ENCODE measurements around the gene JKAMP. TPM values are rescaled to one million over a fixed set of nuclear protein-coding genes. Genes with fewer than 3 reads are reported as not detected.

The JKAMP gene
- total RNA-seq, 1 donor from 2014 or later, result 45.5 TPM

DNA sequence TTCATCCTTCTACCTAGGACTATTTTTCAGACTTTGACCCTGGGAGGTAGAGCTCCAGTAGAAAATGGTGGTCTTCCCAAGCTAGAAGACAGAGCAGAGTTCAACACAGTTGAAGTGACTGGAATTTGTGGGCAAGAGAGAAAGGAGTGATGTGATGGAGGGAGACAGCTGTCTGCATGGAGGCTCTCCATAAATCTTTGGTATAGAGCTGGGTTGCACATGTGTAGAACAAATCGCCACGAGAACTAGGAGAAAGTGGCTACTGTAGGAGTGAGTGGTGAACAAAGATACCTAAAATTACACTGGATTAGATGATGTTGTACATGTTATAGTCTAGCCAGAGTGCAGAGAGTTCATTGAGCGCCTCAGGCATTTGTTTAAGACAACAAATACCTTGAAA is 33.6 kb upstream of the JKAMP start:
- TF ChIP-seq CTCF (IDR thresholded peaks at IDR 0.05), result no peak
- Mint-ChIP-seq H3K4me3 (ENCODE audit: unreplicated experiment) (no peak overlapping the region), H3K36me3 (ENCODE audit: low read depth) (peaks cover 3% of the 10 kb centered on the region)

GRCh38 chr14:59451849-59452248 is 32.5 kb upstream of the JKAMP start:
- TF ChIP-seq CTCF (IDR thresholded peaks at IDR 0.05), result no peak
- Mint-ChIP-seq H3K9me3 (ENCODE audit: low read depth) (peaks cover under 1% of the 10 kb centered on the region), H3K4me3 (ENCODE audit: unreplicated experiment) (no peak overlapping the region), H3K4me1 (ENCODE audit: low read depth) (peaks cover 28% of the 10 kb centered on the region), H3K27me3 (ENCODE audit: low read depth) (no peaks in the 10 kb centered on the region), H3K27ac (ENCODE audit: unreplicated experiment) (no peak overlapping the region), H3K36me3 (ENCODE audit: low read depth) (peaks cover 8% of the 10 kb centered on the region)
- no peak for DNase-seq (ENCODE audit: low spot score)

More for the DNA sequence above, 33.6 kb upstream of the JKAMP start:
- H3K27ac Mint-ChIP-seq (ENCODE audit: unreplicated experiment), result no peak overlapping the region
- peaks cover 24% of the 10 kb centered on the region for H3K4me1 Mint-ChIP-seq (ENCODE audit: low read depth)
- H3K9me3 Mint-ChIP-seq (ENCODE audit: low read depth), result no peaks in the 10 kb centered on the region
- H3K27me3 Mint-ChIP-seq (ENCODE audit: low read depth), result no peaks in the 10 kb centered on the region
- no peak for DNase-seq (ENCODE audit: low spot score)

GRCh38 chr14:59454139-59454538 is 30.2 kb upstream of the JKAMP start:
- no peak for DNase-seq (ENCODE audit: low spot score)
- H3K9me3 Mint-ChIP-seq (ENCODE audit: low read depth), result peaks cover 9% of the 10 kb centered on the region
- H3K36me3 Mint-ChIP-seq (ENCODE audit: low read depth), result peaks cover 17% of the 10 kb centered on the region
- H3K4me1 Mint-ChIP-seq (ENCODE audit: low read depth), result peaks cover 28% of the 10 kb centered on the region
- no peak for TF ChIP-seq CTCF (IDR thresholded peaks at IDR 0.05)
- no peaks in the 10 kb centered on the region for H3K27me3 Mint-ChIP-seq (ENCODE audit: low read depth)
- H3K4me3 Mint-ChIP-seq (ENCODE audit: unreplicated experiment), result no peak overlapping the region
- H3K27ac Mint-ChIP-seq (ENCODE audit: unreplicated experiment), result peak overlapping the region; percentile 86

GRCh38 chr14:59455411-59455810 is 28.9 kb upstream of the JKAMP start:
- no peak for TF ChIP-seq CTCF (IDR thresholded peaks at IDR 0.05)
- H3K9me3 Mint-ChIP-seq (ENCODE audit: low read depth), result peaks cover 9% of the 10 kb centered on the region

GRCh38 chr14:59458486-59458885 is 25.8 kb upstream of the JKAMP start:
- H3K9me3 Mint-ChIP-seq (ENCODE audit: low read depth), result peaks cover 9% of the 10 kb centered on the region
- no peak for TF ChIP-seq CTCF (IDR thresholded peaks at IDR 0.05)
- peaks cover 31% of the 10 kb centered on the region for H3K36me3 Mint-ChIP-seq (ENCODE audit: low read depth)
- DNase-seq (ENCODE audit: low spot score), result no peak
- no peaks in the 10 kb centered on the region for H3K27me3 Mint-ChIP-seq (ENCODE audit: low read depth)
- no peak overlapping the region for H3K27ac Mint-ChIP-seq (ENCODE audit: unreplicated experiment)
- peaks cover 27% of the 10 kb centered on the region for H3K4me1 Mint-ChIP-seq (ENCODE audit: low read depth)
- H3K4me3 Mint-ChIP-seq (ENCODE audit: unreplicated experiment), result no peak overlapping the region

More at GRCh38 chr14:59455411-59455810, 28.9 kb upstream of the JKAMP start:
- Mint-ChIP-seq H3K27ac (ENCODE audit: unreplicated experiment) (no peak overlapping the region), H3K36me3 (ENCODE audit: low read depth) (peaks cover 23% of the 10 kb centered on the region), H3K4me1 (ENCODE audit: low read depth) (peaks cover 28% of the 10 kb centered on the region), H3K4me3 (ENCODE audit: unreplicated experiment) (no peak overlapping the region), H3K27me3 (ENCODE audit: low read depth) (no peaks in the 10 kb centered on the region)
- DNase-seq (ENCODE audit: low spot score), result no peak
